ENCODE data around the gene RASAL2. TPM values are rescaled to one million over a fixed set of nuclear protein-coding genes. Genes with fewer than 3 reads are reported as not detected.

Gene RASAL2
- total and polyA plus RNA-seq, 2 donors (not counting 1 experiment from before 2014, with no cell fraction given), result 0.12 TPM; not detected in 1

DNA sequence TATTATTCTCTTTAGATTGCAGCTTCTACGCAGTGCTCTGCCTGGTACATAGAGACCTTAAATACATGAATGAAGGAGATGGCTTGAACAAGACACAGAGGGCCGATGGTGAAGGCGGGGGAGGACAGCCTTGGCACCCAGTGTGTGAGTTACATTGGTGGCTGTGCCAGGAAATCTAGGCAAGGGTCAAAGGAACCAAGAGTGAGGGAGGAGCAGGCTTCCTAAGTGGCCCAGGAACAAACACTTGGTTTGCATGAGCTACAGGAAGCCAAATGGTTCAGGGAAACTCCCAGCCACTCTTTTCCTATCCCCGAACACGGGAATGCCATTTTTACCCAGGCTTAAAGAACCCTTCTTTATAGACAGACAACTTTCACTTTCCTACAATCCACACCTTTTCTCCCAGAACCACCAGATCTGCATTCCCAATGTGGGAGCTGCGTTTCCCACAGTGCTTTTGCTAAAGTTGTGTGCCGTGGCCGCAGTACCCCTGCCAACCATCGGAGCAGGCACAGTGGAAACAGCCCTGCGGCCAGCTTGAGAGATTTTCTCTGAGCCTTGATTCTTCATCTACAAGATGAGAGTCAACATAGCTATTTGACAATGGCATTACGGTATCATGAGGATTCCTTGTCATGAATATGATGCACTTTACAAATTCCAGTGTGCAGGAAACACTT, 406.3 kb downstream of the RASAL2 start:
- no peak overlapping the region for H2AFZ ChIP-seq (ENCODE audit: insufficient read depth, low read depth, low read length, poor library complexity, severe bottlenecking)
- H3K9me3 ChIP-seq (ENCODE audit: control extremely low read depth in 1 of 3, control insufficient read depth in 2 of 3, insufficient read depth in 1 of 3, low read length in 2 of 3), result no peaks in the 10 kb centered on the region
- Mint-ChIP-seq H3K27me3 (peaks cover 8% of the 10 kb centered on the region), H3K4me1 (no peaks in the 10 kb centered on the region), H3K9me3 (ENCODE audit: insufficient read depth) (no peaks in the 10 kb centered on the region), H3K27ac (no peak overlapping the region), H3K4me3 (no peak overlapping the region)
- no peaks in the 10 kb centered on the region for H3K79me2 ChIP-seq (ENCODE audit: control insufficient read depth, insufficient read depth, low read length)
- no peaks in the 10 kb centered on the region for H3K4me1 ChIP-seq (ENCODE audit: control insufficient read depth in 2 of 2, insufficient read depth in 2 of 2, low read length in 2 of 2)
- no peak overlapping the region for H3K9ac ChIP-seq (ENCODE audit: low read length)
- POLR2A ChIA-PET, result no interaction called here
- DNase-seq (no peak), ATAC-seq (ENCODE audit: low read depth) (no peak)
- intact Hi-C loops (cut with micrococcal nuclease), result no loop called here
- CTCF ChIA-PET, result interaction anchor here (0.6 to 6.8 kb wide), 12 partner anchors 11 to 503 kb away, joined by 3 to 120 read pairs (median 4); no protein-coding TSS in a partner anchor
- no peaks in the 10 kb centered on the region for H4K20me1 ChIP-seq (ENCODE audit: control insufficient read depth, insufficient read depth, low read length, poor library complexity, severe bottlenecking)
- TF ChIP-seq EZH2 (IDR thresholded peaks at IDR 0.05; ENCODE audit: borderline replicate concordance, insufficient read depth, low read depth, low read length, poor library complexity, severe bottlenecking), result no peak
- TF ChIP-seq, protein P1, sequence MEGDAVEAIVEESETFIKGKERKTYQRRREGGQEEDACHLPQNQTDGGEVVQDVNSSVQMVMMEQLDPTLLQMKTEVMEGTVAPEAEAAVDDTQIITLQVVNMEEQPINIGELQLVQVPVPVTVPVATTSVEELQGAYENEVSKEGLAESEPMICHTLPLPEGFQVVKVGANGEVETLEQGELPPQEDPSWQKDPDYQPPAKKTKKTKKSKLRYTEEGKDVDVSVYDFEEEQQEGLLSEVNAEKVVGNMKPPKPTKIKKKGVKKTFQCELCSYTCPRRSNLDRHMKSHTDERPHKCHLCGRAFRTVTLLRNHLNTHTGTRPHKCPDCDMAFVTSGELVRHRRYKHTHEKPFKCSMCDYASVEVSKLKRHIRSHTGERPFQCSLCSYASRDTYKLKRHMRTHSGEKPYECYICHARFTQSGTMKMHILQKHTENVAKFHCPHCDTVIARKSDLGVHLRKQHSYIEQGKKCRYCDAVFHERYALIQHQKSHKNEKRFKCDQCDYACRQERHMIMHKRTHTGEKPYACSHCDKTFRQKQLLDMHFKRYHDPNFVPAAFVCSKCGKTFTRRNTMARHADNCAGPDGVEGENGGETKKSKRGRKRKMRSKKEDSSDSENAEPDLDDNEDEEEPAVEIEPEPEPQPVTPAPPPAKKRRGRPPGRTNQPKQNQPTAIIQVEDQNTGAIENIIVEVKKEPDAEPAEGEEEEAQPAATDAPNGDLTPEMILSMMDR (IDR thresholded peaks at IDR 0.05), result no peak
- no peak overlapping the region for H3K4me3 ChIP-seq (ENCODE audit: control extremely low read depth in 1 of 5, extremely low read depth in 1 of 5, insufficient read depth in 1 of 5, low read depth in 2 of 5, low read length in 4 of 5)
- no peak overlapping the region for H3K27ac ChIP-seq (ENCODE audit: low read length in 2 of 2)
- no peaks in the 10 kb centered on the region for H3K36me3 ChIP-seq (replicated peaks in 1 of 2; ENCODE audit: control extremely low read depth in 1 of 2, control insufficient read depth in 1 of 2, extremely low read depth in 1 of 2, insufficient read depth in 2 of 2, low read length in 1 of 2)
- no peak overlapping the region for H3K4me2 ChIP-seq (replicated peaks; ENCODE audit: low read depth, low read length, poor library complexity, severe bottlenecking)
- peaks cover 0 to 7% (median 3%) of the 10 kb centered on the region in 4 experiments for H3K27me3 ChIP-seq (replicated peaks in 1 of 4; ENCODE audit: control extremely low read depth in 1 of 4, control insufficient read depth in 3 of 4, insufficient read depth in 4 of 4, low read length in 3 of 4)
- WGBS (ENCODE audit: insufficient coverage), result 96% methylated on average over 10 of the region's 11 CpGs

DNA sequence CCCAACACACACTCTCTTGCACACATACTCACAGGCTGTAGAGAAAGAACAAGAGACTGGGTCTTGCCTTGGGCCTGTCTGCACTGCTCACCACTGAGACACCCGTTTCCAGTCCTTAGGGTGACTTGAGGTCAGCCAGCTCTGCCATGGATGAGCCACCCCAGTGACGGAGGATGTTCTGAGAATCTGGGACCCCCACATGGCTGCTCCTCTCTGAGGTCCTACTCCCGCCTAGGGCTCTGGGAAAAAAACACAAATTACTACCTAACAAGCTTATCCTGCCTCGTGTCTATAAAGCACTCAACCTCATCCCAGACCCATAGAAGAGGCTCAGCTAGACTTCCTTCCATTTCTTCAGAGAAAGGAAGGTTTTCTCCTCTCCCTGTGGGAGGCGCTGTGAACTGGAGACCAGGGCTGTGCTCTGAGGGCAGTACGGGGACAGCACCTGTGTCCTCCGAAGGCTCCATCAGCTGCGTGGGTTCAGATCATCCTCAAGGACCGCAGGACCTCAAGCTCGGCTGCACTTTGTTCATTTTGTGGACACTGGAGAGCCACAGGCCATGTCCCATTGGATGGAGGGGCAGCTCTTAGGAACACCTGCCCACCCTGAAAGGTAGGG, 407.1 kb downstream of the RASAL2 start:
- CTCF ChIA-PET, result interaction anchor here (0.8 to 6.8 kb wide), 14 partner anchors 10 to 502 kb away, joined by 3 to 120 read pairs (median 4); no protein-coding TSS in a partner anchor

More for the DNA sequence above, 407.1 kb downstream of the RASAL2 start:
- no peaks in the 10 kb centered on the region for H3K4me1 Mint-ChIP-seq
- ATAC-seq (ENCODE audit: low read depth), result no peak
- no peak overlapping the region for H3K4me3 Mint-ChIP-seq
- no peaks in the 10 kb centered on the region for H3K9me3 ChIP-seq (ENCODE audit: control extremely low read depth in 1 of 3, control insufficient read depth in 2 of 3, insufficient read depth in 1 of 3, low read length in 2 of 3)
- no peaks in the 10 kb centered on the region for H4K20me1 ChIP-seq (ENCODE audit: control insufficient read depth, insufficient read depth, low read length, poor library complexity, severe bottlenecking)
- intact Hi-C loops (cut with micrococcal nuclease), result loop anchor here (1.0 kb wide), 1 partner anchor 191 kb away; no protein-coding TSS in a partner anchor
- no peaks in the 10 kb centered on the region for H3K36me3 ChIP-seq (replicated peaks in 1 of 2; ENCODE audit: control extremely low read depth in 1 of 2, control insufficient read depth in 1 of 2, extremely low read depth in 1 of 2, insufficient read depth in 2 of 2, low read length in 1 of 2)
- no peak overlapping the region for H3K9ac ChIP-seq (ENCODE audit: low read length)
- no peak overlapping the region for H3K27ac Mint-ChIP-seq
- POLR2A ChIA-PET, result interaction anchor here (0.6 kb wide), 1 partner anchor 20 kb away, joined by 4 read pairs; no protein-coding TSS in a partner anchor
- H3K27ac ChIP-seq (ENCODE audit: low read length in 2 of 2), result no peak overlapping the region
- no peak overlapping the region for H3K4me2 ChIP-seq (replicated peaks; ENCODE audit: low read depth, low read length, poor library complexity, severe bottlenecking)
- peaks cover 8% of the 10 kb centered on the region for H3K27me3 Mint-ChIP-seq
- no peak overlapping the region for H2AFZ ChIP-seq (ENCODE audit: insufficient read depth, low read depth, low read length, poor library complexity, severe bottlenecking)
- no peaks in the 10 kb centered on the region for H3K9me3 Mint-ChIP-seq (ENCODE audit: insufficient read depth)
- no peak for DNase-seq
- no peak overlapping the region for H3K4me3 ChIP-seq (ENCODE audit: control extremely low read depth in 1 of 5, extremely low read depth in 1 of 5, insufficient read depth in 1 of 5, low read depth in 2 of 5, low read length in 4 of 5)
- H3K4me1 ChIP-seq (ENCODE audit: control insufficient read depth in 2 of 2, insufficient read depth in 2 of 2, low read length in 2 of 2), result no peaks in the 10 kb centered on the region
- no peaks in the 10 kb centered on the region for H3K79me2 ChIP-seq (ENCODE audit: control insufficient read depth, insufficient read depth, low read length)
- H3K27me3 ChIP-seq (replicated peaks in 1 of 4; ENCODE audit: control extremely low read depth in 1 of 4, control insufficient read depth in 3 of 4, insufficient read depth in 4 of 4, low read length in 3 of 4), result peaks cover 0 to 7% (median 3%) of the 10 kb centered on the region in 4 experiments
- TF ChIP-seq, protein P1 (IDR thresholded peaks at IDR 0.05), result no peak
- no peak for TF ChIP-seq EZH2 (IDR thresholded peaks at IDR 0.05; ENCODE audit: borderline replicate concordance, insufficient read depth, low read depth, low read length, poor library complexity, severe bottlenecking)
- 97% methylated on average over 8 of the region's 10 CpGs for WGBS (ENCODE audit: insufficient coverage)
